ENCODE results near the gene IZUMO1.
"Not testable (repeated sequence)": the region's sequence is repeated elsewhere in the genome, so short reads cannot be mapped to it uniquely, and the experiment has no call there.

Gene IZUMO1

GRCh38 chr19:48746738-48747575 lies at the start of gene IZUMO1:
Gene IZUMO1, minus strand, starts transcription at chr19:48746909. Its CDS starts 1,050 bp downstream, at chr19:48745859.
- no peak for DNase-seq

- no peak for DNase-seq
Observed at GRCh38 chr19:48795685-48796070, 49.0 kb upstream of the IZUMO1 start.

- peak; percentile 84 for DNase-seq
Observed at GRCh38 chr19:48795055-48795684, 48.5 kb upstream of the IZUMO1 start.

- no peak for DNase-seq
Observed at GRCh38 chr19:48794291-48794690, 47.6 kb upstream of the IZUMO1 start.

- no peak for DNase-seq
Observed at GRCh38 chr19:48793271-48793670, 46.6 kb upstream of the IZUMO1 start.

GRCh38 chr19:48787331-48787730 lies 40.6 kb upstream of the IZUMO1 start:
- not testable (repeated sequence) for DNase-seq

- DNase-seq: not testable (repeated sequence)
Observed at GRCh38 chr19:48786422-48786821, 39.7 kb upstream of the IZUMO1 start.

GRCh38 chr19:48784527-48784926 lies 37.8 kb upstream of the IZUMO1 start:
- DNase-seq: no peak

GRCh38 chr19:48780631-48781391 lies 34.1 kb upstream of the IZUMO1 start:
- no peak for DNase-seq

GRCh38 chr19:48779636-48780035 lies 32.9 kb upstream of the IZUMO1 start:
- no peak for DNase-seq

GRCh38 chr19:48777720-48778119 lies 31.0 kb upstream of the IZUMO1 start:
- DNase-seq: no peak

- DNase-seq: no peak
Observed at GRCh38 chr19:48777139-48777538, 30.4 kb upstream of the IZUMO1 start.

GRCh38 chr19:48772503-48772953 lies 25.8 kb upstream of the IZUMO1 start:
- DNase-seq: no peak

- DNase-seq: no peak
Observed at GRCh38 chr19:48770734-48771472, 24.2 kb upstream of the IZUMO1 start.

- no peak for DNase-seq
Observed at GRCh38 chr19:48770266-48770665, 23.6 kb upstream of the IZUMO1 start.

GRCh38 chr19:48768994-48769713 lies 22.4 kb upstream of the IZUMO1 start:
- no peak for DNase-seq

GRCh38 chr19:48768171-48768753 lies 21.6 kb upstream of the IZUMO1 start:
- DNase-seq: not testable (repeated sequence)

GRCh38 chr19:48765816-48766215 lies 19.1 kb upstream of the IZUMO1 start:
- not testable (repeated sequence) for DNase-seq

GRCh38 chr19:48760504-48761205 lies 13.9 kb upstream of the IZUMO1 start:
- no peak for DNase-seq

- no peak for DNase-seq
Observed at GRCh38 chr19:48757741-48758144, 11.0 kb upstream of the IZUMO1 start.

- DNase-seq: no peak
Observed at GRCh38 chr19:48757089-48757675, 10.5 kb upstream of the IZUMO1 start.
